HG03280 (cell line): ENCODE measurements around the gene EIF2AK3.
"Not testable (repeated sequence)": the region's sequence is repeated elsewhere in the genome, so short reads cannot be mapped to it uniquely, and the experiment has no call there.

Source experiments
- ATAC-seq: cut with Tn5 transposase; IDR thresholded peaks from one replicate; pipeline ENCODE4 v1.9.1; 2021; ENCODE audit warnings: mild to moderate bottlenecking, moderate library complexity; ENCODE audit not compliant: unreplicated experiment

The EIF2AK3 gene

DNA sequence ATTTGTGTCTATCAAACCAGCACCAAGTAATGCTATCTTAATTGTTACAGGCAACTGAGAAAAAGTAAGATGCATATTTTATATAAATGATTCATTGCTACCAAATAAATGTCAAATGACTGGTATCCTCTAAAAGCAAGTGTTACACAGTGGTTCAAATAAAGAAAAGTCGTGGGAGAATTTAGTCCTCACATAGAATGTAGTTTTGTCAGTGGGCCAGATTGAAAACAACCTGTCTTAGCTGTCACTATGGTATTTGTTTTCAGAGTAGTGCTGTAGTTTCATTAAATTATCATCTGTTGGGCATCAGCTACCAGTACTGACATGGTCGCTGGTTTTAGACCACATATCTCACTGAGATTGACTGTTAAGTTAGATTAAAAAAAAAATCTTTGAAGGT, 10.2 kb upstream of the EIF2AK3 start:
- no peak for ATAC-seq

DNA sequence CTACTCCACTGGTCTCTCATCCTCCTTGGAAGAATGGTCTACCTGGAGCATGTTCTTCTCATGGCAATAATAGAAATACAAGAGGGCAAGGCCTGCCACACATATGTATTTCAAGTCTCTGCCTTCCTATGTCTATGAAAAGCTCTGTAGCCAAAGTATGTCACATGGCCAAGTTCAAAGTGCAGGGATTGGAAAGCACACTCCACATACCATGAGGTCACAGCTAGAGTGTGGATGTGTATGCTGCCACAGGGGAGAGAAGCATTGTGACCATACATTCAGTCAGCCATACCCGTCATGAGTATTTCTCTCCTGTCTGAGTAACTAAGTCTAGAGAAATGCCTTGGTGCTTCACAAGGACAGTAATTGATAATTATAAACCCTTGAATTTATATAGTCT, 8.8 kb upstream of the EIF2AK3 start:
- ATAC-seq = no peak

GRCh38 chr2:88632569-88632968, 5.3 kb upstream of the EIF2AK3 start:
- ATAC-seq = no peak

DNA sequence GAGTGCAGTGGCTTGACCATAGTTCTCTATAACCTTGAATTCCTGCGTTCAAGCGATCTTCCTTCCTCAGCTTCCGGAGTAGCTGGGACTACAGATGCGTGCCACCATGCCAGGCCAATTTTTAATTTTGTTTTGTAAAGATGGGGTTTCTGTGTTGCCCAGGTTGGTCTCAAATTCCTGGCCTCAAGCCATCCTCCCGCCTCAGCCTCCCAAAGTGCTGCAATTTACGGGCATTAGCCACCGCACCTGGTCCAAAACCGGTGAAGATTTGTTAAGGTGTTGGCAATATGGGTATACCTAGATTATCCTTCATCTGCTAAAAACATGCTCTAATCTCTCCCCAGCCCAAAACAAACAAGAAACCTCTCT, 1.3 kb upstream of the EIF2AK3 start:
- no peak for ATAC-seq

- ATAC-seq = peak; percentile 41
Measured at GRCh38 chr2:88627856-88628570, 749 bp upstream of the EIF2AK3 start.

- peak; percentile 0 for ATAC-seq
Measured at GRCh38 chr2:88626171-88627054, 851 bp downstream of the EIF2AK3 start.

GRCh38 chr2:88624477-88624876, 2.8 kb downstream of the EIF2AK3 start:
- no peak for ATAC-seq

- not testable (repeated sequence) for ATAC-seq
Measured at GRCh38 chr2:88623831-88624465, 3.3 kb downstream of the EIF2AK3 start.

GRCh38 chr2:88622307-88622706, 5.0 kb downstream of the EIF2AK3 start:
- no peak for ATAC-seq

DNA sequence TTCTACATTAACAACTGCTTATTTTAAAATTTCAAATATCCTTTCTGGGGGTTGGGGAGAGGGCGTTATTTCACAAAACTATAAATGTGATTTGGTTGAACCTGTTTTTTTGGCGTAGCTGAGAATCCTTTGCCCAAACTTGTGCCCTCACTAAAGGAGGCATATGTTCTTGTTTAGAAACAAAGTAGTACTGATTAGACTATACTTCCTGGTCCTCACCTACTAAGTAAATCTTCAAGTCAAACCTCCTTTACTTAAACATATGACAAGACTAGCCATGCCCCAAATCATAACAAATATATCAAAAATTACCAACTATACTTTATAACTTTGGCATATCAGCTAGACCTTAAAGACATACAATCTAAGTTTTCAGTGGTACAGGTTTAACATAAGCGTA, 5.8 kb downstream of the EIF2AK3 start:
- ATAC-seq = no peak

GRCh38 chr2:88620015-88620414, 7.2 kb downstream of the EIF2AK3 start:
- no peak for ATAC-seq

DNA sequence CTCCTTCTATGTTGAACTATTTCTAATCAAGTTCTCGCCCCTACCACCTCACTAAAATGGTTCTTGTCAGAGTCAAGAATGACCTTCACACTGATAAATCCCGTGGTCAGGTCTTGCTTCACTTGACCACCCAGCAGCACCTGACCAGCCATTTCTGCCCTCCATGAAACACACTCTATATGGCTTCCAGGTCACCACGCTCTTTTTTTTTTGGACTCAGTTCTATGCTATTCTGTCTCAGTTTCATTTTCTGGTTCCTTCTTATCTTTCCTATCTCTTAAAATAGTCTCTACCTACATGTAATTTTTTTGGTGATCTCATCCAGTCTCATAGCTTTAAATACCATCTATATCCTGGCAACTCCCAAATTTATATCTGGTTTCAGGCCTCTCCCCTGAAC, 11.4 kb downstream of the EIF2AK3 start:
- peak; percentile 51 for ATAC-seq

DNA sequence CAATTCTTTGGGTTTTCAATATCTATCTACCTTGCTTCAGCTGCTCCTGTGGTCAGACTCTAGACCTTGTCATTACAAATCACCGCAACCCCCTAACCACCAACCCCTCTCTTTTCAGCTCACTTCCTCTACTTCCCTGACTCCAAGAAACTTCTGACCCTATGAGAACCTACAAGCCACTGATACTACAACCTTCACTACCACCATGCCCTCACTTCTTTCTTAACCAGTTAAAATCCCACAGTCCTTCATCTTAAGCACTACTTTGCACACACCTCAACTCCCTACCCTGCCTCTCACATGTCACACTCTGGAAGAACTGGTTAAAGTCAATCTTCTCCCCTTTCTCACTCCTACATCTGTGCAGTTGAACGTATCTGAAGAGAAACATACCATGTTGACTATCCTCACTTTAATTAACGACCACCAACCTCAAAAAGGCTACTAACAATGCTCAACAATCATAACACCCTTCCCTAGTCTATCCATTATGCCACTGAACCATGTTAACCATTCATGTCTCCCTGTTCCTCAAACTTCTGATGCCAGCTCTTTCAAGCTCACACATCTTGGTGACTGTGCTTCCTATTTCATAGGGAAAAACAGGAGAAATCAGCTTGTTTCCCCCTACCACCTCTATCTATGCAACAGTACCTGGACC, 12.6 kb downstream of the EIF2AK3 start:
- ATAC-seq = peak; percentile 81

GRCh38 chr2:88613921-88614320, 13.3 kb downstream of the EIF2AK3 start:
- ATAC-seq = no peak

DNA sequence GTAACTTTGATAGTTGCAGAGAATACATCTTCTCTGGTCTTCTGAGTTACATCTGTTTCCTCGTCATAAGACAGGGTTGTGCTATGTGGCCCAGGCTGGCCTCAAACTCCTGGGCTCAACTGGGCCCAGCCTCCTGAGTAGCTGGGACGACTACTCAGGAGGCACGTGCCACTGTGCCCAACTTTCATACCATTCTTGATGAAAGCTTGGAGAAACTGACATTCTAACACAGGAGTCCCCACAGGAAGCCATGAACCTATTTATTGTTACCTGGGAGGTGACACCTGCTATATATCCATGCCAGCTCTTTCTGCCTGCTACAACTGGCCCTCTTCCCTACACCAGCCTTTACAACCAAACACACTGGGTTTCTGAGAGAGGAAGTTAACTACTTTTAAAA, 19.1 kb downstream of the EIF2AK3 start:
- no peak for ATAC-seq

DNA sequence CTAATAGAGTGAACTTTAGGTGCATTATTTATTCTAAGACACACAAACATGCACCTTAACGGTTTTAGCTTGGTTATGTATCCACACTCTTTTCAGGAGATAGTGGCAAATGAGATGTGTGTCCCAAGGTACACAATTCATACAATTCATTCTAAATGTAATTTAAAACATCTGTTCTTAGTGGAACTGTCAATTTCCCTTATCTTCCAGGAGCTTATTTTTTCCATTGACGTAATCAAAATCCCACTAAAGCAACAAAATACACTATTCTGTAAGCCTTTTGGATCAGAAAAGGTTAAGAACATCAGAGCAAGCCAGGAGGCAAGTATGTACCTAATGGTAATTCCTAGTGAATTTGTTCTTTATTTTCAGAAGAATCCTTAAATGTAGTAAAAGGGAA, 19.8 kb downstream of the EIF2AK3 start:
- no peak for ATAC-seq

GRCh38 chr2:88606371-88607030, 20.8 kb downstream of the EIF2AK3 start:
- peak; percentile 82 for ATAC-seq

DNA sequence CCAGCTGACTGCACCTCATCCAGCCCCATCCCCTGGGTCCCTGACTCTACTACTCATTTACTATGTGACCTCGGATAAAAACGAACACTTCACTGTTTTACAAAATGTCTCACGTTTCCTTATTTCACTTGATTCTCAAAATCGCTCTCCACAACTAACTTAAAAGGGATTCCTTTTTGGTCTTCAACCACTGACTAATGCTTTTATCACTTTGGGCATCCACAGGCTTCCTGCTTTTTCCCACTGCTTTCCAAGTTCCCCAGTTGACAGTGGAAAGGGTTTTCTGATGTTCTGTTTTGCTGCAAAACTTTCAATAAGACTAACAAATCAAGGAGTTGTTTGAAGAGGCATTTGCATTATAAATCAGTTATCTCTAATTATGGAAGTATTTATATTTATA, 24.1 kb downstream of the EIF2AK3 start:
- ATAC-seq = no peak

DNA sequence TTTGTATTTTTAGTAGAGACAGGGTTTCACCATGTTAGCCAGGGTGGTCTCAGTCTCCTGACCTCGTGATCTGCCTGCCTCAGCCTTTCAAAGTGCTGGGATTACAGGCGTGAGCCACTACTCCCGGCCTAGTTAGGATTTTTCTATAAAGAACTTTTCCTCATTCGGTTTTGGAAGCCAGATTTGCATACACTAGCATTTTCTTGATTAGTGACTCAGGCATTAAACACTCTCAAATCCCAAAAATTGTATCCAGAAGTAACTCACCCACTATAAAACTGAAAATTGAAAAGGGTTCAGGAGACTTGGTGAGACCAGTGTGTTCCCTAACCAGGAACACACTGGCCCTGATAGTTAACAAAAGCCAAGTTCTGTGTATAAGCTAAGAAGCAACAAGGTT, 25.2 kb downstream of the EIF2AK3 start:
- ATAC-seq = no peak

DNA sequence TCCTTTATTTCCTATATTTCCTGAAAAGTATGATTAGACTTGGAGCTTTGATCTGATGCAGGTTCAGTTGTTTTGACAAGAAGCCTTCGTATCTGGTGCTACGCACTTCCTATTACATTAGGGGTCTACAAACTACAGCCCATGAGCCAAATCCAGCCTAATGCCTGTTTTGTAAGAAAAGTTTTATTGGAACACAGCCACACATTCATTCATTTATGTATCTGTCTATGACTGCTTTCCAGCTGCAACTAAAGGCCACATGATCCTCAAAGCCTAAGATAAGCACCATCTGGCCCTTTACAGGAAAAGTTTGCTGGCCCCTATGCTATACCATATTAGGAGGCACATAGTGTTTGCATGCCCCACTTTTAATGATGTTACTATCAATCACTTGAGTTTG, 26.0 kb downstream of the EIF2AK3 start:
- no peak for ATAC-seq

DNA sequence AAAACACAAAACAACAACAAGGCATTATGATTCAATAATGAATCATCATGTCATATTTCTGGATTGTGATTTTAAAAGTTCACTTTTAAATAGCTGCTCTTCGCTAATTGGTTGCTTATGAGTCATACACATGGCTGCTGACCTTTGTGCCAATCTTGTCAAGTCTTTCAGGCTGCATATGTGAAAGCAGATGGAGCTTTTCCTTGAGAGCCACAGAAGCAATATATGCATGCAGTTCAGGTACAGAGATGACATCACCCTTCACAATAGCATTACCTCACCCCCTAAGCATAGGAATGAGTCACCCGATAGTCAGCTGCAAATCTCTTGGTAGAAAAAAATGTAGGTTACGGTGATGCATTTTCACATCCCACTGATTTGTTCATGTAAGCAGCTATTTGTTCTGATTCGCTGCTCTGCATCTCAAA, 27.2 kb downstream of the EIF2AK3 start:
- peak; percentile 99 for ATAC-seq
